Measurements from ENCODE around the gene CD300H.

CD300H gene

GRCh38 chr17:74555427-74555940 is 11.8 kb downstream of the CD300H start:
- no peak overlapping the region for H3K4me3 ChIP-seq (ENCODE audit: low read depth, low read length)
- no peak for DNase-seq (ENCODE audit: low read depth)

GRCh38 chr17:74554909-74555308 is 12.4 kb downstream of the CD300H start:
- no peak overlapping the region for H3K4me3 ChIP-seq (ENCODE audit: low read depth, low read length)
- DNase-seq (ENCODE audit: low read depth) = no peak

- no peak overlapping the region for H3K4me3 ChIP-seq (ENCODE audit: low read depth, low read length)
- no peak for DNase-seq (ENCODE audit: low read depth)
Measured at GRCh38 chr17:74552037-74552436, 15.3 kb downstream of the CD300H start.

DNA sequence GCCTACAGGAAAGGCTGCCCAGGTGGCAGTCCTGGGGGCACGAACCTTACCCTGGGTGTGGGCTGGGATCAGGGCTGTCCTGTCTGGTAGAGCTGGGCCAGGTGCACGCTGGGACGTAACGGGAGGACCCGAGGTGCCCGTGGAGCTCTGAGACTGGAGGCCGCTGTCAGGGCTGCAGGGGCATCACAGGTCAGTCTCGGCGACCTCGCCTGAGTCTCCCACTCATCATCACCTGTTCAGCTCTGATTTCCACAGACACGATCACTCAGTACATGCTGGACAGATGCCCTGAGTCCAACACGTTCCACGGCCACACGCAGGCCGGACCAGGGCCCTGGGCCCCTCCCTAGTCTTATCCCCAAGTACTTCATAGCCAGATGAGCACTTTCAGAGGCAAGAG is 16.7 kb downstream of the CD300H start:
- DNase-seq (ENCODE audit: low read depth) = no peak
- H3K4me3 ChIP-seq (ENCODE audit: low read depth, low read length) = no peak overlapping the region

DNA sequence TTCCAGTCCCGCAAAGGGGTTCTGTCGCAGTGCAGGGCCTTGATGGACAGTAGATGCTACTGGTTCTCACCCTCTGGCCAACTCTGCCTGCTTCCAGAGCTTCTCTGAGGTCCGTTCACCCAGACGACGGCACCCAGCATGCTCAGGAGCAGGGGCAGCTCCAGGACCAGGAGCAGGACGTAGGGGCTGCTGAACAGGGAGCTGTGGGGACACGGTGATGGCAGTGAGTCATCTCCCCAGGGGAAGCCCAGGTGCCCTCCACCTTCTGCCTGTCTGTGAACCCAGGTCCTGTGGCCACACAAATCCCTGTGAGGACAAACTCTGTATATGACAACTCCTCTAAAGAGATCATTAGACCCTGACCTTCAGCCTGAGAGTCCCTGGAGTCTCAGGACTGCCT is 18.0 kb downstream of the CD300H start:
- H3K4me3 ChIP-seq (ENCODE audit: low read depth, low read length) = no peak overlapping the region
- DNase-seq (ENCODE audit: low read depth) = no peak

DNA sequence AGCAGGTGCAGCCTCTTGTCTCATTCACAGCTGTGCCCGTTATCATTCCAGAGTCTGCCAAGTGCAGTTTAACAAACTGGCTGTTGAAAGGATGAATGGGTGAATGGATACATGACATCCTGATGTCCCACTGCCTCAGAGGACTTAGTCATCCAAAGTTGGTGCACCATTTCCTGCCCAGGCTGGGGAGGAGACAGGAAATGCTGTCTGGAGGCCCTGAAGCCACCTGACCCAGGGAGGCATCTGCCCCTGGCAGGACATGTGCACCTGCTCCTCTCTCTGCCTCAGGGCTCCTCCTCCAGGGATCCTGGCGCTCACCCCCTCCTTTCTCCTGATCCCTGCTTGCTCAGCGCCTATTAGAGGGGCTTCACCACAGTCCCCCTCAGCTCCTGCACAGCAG is 19.6 kb downstream of the CD300H start:
- DNase-seq (ENCODE audit: low read depth) = no peak

DNA sequence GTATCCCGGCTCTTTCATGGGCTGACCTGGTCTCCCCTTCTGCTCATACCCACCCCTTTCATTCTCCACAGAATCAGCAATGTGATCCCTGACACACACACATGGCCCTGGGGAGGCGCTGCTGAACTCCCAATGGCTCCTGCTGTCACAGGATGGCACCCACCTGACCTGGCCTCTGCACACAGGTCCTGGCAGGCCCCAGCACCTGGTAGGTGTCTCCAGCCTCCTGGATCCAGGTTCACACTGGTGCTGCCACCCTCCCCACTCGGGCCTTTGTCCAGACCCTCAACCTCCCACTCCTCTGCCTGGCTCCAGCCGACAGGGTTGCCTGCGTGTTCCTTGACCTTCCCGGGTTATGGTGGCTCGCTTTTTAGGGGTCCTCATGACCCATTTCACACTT is 20.0 kb downstream of the CD300H start:
- DNase-seq (ENCODE audit: low read depth) = no peak
- H3K4me3 ChIP-seq (ENCODE audit: low read depth, low read length) = no peak overlapping the region

More for the DNA sequence above, 19.6 kb downstream of the CD300H start:
- H3K4me3 ChIP-seq (ENCODE audit: low read depth, low read length) = no peak overlapping the region

DNA sequence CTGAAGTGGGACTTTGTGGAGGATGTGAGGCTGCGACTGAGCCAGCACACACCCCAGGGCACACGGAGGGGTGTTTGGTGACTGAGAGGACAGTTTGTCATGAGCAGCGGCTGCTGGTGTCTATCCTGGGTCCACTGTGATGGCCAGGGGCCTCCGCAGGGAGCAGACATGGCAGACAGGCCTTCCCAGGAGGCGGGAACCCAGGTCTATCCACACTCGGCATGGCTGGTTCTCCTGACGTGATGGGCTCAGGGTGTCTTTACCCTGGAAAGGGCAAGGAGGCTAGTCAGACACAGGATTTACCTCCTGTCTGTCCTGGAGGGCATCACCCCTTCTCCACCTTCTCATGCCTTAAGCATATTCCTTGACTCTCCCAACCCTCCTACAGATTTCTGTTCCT is 20.7 kb downstream of the CD300H start:
- no peak for DNase-seq (ENCODE audit: low read depth)

GRCh38 chr17:74545843-74546230 is 21.5 kb downstream of the CD300H start, which contains the start of gene CD300C:
Gene CD300C, minus strand, starts transcription at chr17:74546115. Its CDS starts 333 bp downstream, at chr17:74545782.
- no peak within 1 kb of the TSS for H3K4me3 ChIP-seq (ENCODE audit: low read depth, low read length)
- DNase-seq (ENCODE audit: low read depth) = no peak

More for the DNA sequence above, 20.7 kb downstream of the CD300H start:
- no peak overlapping the region for H3K4me3 ChIP-seq (ENCODE audit: low read depth, low read length)

- no peak for DNase-seq (ENCODE audit: low read depth)
- H3K4me3 ChIP-seq (ENCODE audit: low read depth, low read length) = no peak overlapping the region
Measured at GRCh38 chr17:74544991-74545842, 22.1 kb downstream of the CD300H start.

- no peak overlapping the region for H3K4me3 ChIP-seq (ENCODE audit: low read depth, low read length)
- DNase-seq (ENCODE audit: low read depth) = no peak
Measured at GRCh38 chr17:74543891-74544760, 23.2 kb downstream of the CD300H start.

DNA sequence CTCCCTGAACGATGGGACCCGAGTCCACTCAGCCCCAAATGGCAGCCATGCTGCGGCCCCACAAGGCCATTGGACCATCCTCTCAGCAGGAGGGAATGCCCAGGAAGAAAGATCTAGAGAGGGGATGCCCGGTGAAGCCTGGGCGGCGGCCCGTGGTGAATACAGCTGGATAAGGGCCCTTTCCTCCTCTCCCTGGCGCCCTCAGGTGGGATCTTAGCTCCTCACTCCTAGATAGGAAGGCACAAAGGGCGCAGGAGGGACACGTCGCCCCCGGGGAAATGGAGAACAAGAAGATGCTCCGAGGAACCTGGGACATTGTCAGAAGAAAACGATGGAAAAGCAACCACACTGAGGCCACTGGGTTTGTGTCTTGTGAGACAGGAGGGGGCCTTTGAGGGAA is 23.9 kb downstream of the CD300H start:
- H3K4me3 ChIP-seq (ENCODE audit: low read depth, low read length) = no peak overlapping the region
- no peak for DNase-seq (ENCODE audit: low read depth)

- no peak for DNase-seq (ENCODE audit: low read depth)
Measured at GRCh38 chr17:74542727-74543383, 24.5 kb downstream of the CD300H start.

GRCh38 chr17:74542166-74542565 is 25.1 kb downstream of the CD300H start:
- DNase-seq (ENCODE audit: low read depth) = no peak
- H3K4me3 ChIP-seq (ENCODE audit: low read depth, low read length) = no peak overlapping the region

More at GRCh38 chr17:74542727-74543383, 24.5 kb downstream of the CD300H start:
- no peak overlapping the region for H3K4me3 ChIP-seq (ENCODE audit: low read depth, low read length)

GRCh38 chr17:74541176-74542111 is 25.9 kb downstream of the CD300H start:
- DNase-seq (ENCODE audit: low read depth) = no peak
- H3K4me3 ChIP-seq (ENCODE audit: low read depth, low read length) = no peak overlapping the region

- no peak for DNase-seq (ENCODE audit: low read depth)
- no peak overlapping the region for H3K4me3 ChIP-seq (ENCODE audit: low read depth, low read length)
Measured at GRCh38 chr17:74539281-74539820, 28.0 kb downstream of the CD300H start.

DNA sequence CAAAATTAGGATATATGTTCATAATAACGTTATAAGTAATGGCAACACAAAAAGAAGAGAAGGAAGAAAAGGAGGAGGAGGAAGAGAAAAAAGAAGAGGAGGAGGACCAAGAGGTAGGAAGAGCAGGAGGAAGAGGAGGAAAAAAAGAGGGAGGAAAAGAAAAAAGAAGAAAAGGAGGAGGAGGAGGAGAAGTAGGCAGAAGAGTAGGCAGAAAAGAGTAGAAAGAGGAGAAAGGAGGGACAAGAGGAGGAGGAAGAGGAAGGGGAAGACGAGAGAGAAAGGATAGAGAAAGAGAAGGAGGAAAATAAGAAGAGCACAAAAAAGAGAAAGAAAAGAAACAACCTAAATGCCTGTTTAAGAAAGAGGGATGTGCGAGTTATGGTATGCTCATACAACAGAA is 30.4 kb downstream of the CD300H start:
- H3K4me3 ChIP-seq (ENCODE audit: low read depth, low read length) = no peak overlapping the region
- no peak for DNase-seq (ENCODE audit: low read depth)

DNA sequence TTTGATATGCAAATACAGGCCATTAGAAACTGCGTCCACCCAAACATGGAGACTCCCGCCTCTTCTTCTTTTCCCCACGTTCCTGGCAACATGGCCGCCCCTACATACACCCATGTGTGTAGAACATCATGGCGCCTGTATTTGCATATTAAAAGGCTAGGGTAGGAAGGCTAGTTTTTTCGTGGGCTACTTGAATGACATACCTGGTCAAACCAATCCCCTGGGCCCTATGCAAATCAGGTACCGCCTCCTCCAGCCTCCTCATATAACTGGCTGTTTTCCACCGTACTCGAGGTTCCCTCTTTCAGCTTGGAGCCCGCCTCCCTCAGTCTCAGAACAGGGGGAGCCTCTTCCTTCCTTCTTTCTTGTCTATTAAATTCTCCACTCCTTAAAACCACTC is 35.2 kb downstream of the CD300H start:
- no peak for DNase-seq (ENCODE audit: low read depth)
- H3K4me3 ChIP-seq (ENCODE audit: low read depth, low read length) = no peak overlapping the region
